IPS-NIHi7 (cell line): Measurements from ENCODE around the gene JAML.
A peak's percentile ranks its signal among the peaks of the same experiment; 100 is the strongest.

ENCODE experiments used
- DNase-seq: peaks from one replicate; pipeline ENCODE4 v3.0.0; 2012; ENCODE audit warnings: mixed read lengths; ENCODE audit errors: extremely low spot score

Gene JAML

GRCh38 chr11:118215765-118216164 lies 9.0 kb downstream of the JAML start:
- DNase-seq = no peak

- DNase-seq = no peak
These were observed 9.5 kb downstream of the JAML start for GRCh38 chr11:118215262-118215661.

GRCh38 chr11:118214210-118214914 lies 10.4 kb downstream of the JAML start:
- no peak for DNase-seq

- DNase-seq = no peak
These were observed 11.0 kb downstream of the JAML start for GRCh38 chr11:118213781-118214180.

GRCh38 chr11:118213201-118213600 lies 11.6 kb downstream of the JAML start:
- no peak for DNase-seq

GRCh38 chr11:118212781-118213191 lies 12.0 kb downstream of the JAML start:
- peak; percentile 38 for DNase-seq

GRCh38 chr11:118212131-118212725 lies 12.6 kb downstream of the JAML start:
- DNase-seq = peak; percentile 53

GRCh38 chr11:118211006-118211405 lies 13.8 kb downstream of the JAML start:
- peak; percentile 68 for DNase-seq

GRCh38 chr11:118210323-118210722 lies 14.5 kb downstream of the JAML start:
- DNase-seq = no peak

GRCh38 chr11:118209033-118209432 lies 15.8 kb downstream of the JAML start:
- DNase-seq = no peak

GRCh38 chr11:118207079-118207478 lies 17.7 kb downstream of the JAML start:
- DNase-seq = no peak

- DNase-seq = no peak
These were observed 18.3 kb downstream of the JAML start for GRCh38 chr11:118206391-118207031.

GRCh38 chr11:118205606-118206378 lies 19.0 kb downstream of the JAML start:
- no peak for DNase-seq

GRCh38 chr11:118202599-118203422 lies 22.0 kb downstream of the JAML start:
- no peak for DNase-seq

- DNase-seq = no peak
These were observed 22.8 kb downstream of the JAML start for GRCh38 chr11:118201966-118202365.

GRCh38 chr11:118200901-118201680 lies 23.7 kb downstream of the JAML start:
- no peak for DNase-seq

- no peak for DNase-seq
These were observed 24.3 kb downstream of the JAML start for GRCh38 chr11:118200497-118200896.

- no peak for DNase-seq
These were observed 25.7 kb downstream of the JAML start for GRCh38 chr11:118199135-118199534.

- peak; percentile 88 for DNase-seq
These were observed 26.4 kb downstream of the JAML start for GRCh38 chr11:118198370-118198769.

GRCh38 chr11:118194835-118195627 lies 29.8 kb downstream of the JAML start:
- no peak for DNase-seq
